Calu3 (cell line): ENCODE results near the gene MBD5. TPM values are rescaled to one million over a fixed set of nuclear protein-coding genes. Genes with fewer than 3 reads are reported as not detected.

ENCODE experiments used
- BruUV-seq: library from RNA; stranded (reverse); fragments of 400-500 nt; replicated peaks from 2 replicates; lab custom pipeline; 2021; lab: Mats Ljungman, UMichigan
- CTCF ChIA-PET: fragments of 300-600 bp; sonication (Branson Sonifier 250); formaldehyde crosslinking; loops from one replicate; lab custom pipeline; 2022; ENCODE audit warnings: antibody characterized with exemption; lab: Charles Lee
- DNase-seq: peaks from one replicate; pipeline ENCODE4 v3.0.0; 2022
- H3K27ac Mint-ChIP-seq: one replicate; pipeline ENCODE4 v1.8.0; 2022; ENCODE audit warnings: mixed read lengths; ENCODE audit not compliant: unreplicated experiment
- H3K27me3 Mint-ChIP-seq: one replicate; pipeline ENCODE4 v1.8.0; 2022; ENCODE audit warnings: mixed read lengths; ENCODE audit not compliant: unreplicated experiment
- H3K36me3 Mint-ChIP-seq: one replicate; pipeline ENCODE4 v1.8.0; 2022; ENCODE audit warnings: mild to moderate bottlenecking, moderate library complexity, mixed read lengths; ENCODE audit not compliant: insufficient read depth, unreplicated experiment
- H3K4me1 Mint-ChIP-seq: one replicate; pipeline ENCODE4 v1.8.0; 2022; ENCODE audit warnings: mild to moderate bottlenecking, low read depth, mixed read lengths; ENCODE audit not compliant: unreplicated experiment
- H3K4me3 Mint-ChIP-seq: one replicate; pipeline ENCODE4 v1.8.0; 2022; ENCODE audit warnings: mild to moderate bottlenecking, low read depth, moderate library complexity, mixed read lengths; ENCODE audit not compliant: unreplicated experiment
- H3K9me3 Mint-ChIP-seq: one replicate; pipeline ENCODE4 v1.8.0; 2022; ENCODE audit warnings: low read depth, mixed read lengths; ENCODE audit not compliant: unreplicated experiment
- intact Hi-C: fragments of 100-400 bp; cut with micrococcal nuclease; formaldehyde crosslinking; loops from one replicate; pipeline ENCODE4 v1.10.0; 2022; ENCODE audit not compliant: unreplicated experiment
- total RNA-seq: library from RNA; stranded (reverse); gene quantifications from 2 replicates; pipeline ENCODE4 v1.2.3, GENCODE V29; 2022
- TF ChIP-seq, protein P1 (sequence below): fragments of 200-600 bp; IDR thresholded peaks from one replicate; pipeline ENCODE4 v1.8.0; 2022; ENCODE audit warnings: antibody characterized with exemption; ENCODE audit not compliant: unreplicated experiment

MBD5 gene
- total RNA-seq, 1 experiment from 2014 or later: 36.4 TPM

DNA sequence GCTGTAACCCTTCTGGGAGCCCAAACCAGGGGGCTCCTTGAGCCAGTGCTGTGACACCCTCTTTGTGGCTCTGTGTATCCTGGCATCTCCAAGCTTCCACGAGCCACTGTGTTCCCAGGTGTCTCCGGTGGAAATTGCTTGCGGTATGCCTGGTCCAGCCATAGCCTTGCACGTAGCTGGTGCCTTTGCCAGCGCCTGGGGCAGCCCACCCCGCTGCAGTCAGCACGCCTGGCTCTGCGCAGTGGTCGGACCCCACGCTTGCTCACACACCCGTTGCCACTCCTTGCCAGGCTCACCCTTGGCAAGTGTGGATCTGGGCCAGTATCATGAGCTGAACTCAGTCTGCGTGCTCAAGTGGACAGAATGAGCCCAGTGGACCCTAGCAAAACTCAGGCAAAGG is 152.3 kb downstream of the MBD5 start:
- no peak overlapping the region for H3K4me3 Mint-ChIP-seq
- BruUV-seq: no TSS peak
- no peaks in the 10 kb centered on the region for H3K9me3 Mint-ChIP-seq
- no peak for DNase-seq
- TF ChIP-seq, protein P1, sequence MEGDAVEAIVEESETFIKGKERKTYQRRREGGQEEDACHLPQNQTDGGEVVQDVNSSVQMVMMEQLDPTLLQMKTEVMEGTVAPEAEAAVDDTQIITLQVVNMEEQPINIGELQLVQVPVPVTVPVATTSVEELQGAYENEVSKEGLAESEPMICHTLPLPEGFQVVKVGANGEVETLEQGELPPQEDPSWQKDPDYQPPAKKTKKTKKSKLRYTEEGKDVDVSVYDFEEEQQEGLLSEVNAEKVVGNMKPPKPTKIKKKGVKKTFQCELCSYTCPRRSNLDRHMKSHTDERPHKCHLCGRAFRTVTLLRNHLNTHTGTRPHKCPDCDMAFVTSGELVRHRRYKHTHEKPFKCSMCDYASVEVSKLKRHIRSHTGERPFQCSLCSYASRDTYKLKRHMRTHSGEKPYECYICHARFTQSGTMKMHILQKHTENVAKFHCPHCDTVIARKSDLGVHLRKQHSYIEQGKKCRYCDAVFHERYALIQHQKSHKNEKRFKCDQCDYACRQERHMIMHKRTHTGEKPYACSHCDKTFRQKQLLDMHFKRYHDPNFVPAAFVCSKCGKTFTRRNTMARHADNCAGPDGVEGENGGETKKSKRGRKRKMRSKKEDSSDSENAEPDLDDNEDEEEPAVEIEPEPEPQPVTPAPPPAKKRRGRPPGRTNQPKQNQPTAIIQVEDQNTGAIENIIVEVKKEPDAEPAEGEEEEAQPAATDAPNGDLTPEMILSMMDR: no peak
- H3K36me3 Mint-ChIP-seq: no peaks in the 10 kb centered on the region
- intact Hi-C loops: no loop called here
- H3K27me3 Mint-ChIP-seq: no peaks in the 10 kb centered on the region
- CTCF ChIA-PET: no interaction called here
- no peaks in the 10 kb centered on the region for H3K4me1 Mint-ChIP-seq
- H3K27ac Mint-ChIP-seq: no peak overlapping the region

DNA sequence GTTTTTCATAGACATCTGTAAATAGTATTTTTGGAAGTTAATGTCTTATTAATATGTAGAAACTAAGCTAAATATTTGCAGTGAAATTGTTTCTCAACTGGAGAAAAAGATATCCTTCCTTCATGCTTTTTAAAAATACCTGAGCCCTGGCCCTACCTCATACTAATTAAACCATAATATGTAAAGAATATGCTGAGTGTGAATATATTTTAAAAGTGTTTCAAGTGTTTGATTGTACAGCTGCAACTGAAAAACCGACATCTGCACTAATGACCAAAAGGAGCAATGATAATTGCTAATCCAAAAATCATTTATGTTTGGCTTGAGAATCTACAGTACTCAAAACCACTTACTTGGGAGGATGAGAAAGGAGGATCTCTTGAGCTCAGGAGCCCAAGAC is 156.7 kb downstream of the MBD5 start:
- intact Hi-C loops: no loop called here
- Mint-ChIP-seq H3K4me1 (no peaks in the 10 kb centered on the region), H3K4me3 (no peak overlapping the region), H3K9me3 (no peaks in the 10 kb centered on the region), H3K27ac (no peak overlapping the region), H3K36me3 (no peaks in the 10 kb centered on the region), H3K27me3 (no peaks in the 10 kb centered on the region)
- TF ChIP-seq, protein P1: no peak
- no peak for DNase-seq
- CTCF ChIA-PET: interaction anchor here (1.4 kb wide), 1 partner anchor 47 kb away, joined by 5 read pairs; no protein-coding TSS in a partner anchor
- no TSS peak for BruUV-seq

DNA sequence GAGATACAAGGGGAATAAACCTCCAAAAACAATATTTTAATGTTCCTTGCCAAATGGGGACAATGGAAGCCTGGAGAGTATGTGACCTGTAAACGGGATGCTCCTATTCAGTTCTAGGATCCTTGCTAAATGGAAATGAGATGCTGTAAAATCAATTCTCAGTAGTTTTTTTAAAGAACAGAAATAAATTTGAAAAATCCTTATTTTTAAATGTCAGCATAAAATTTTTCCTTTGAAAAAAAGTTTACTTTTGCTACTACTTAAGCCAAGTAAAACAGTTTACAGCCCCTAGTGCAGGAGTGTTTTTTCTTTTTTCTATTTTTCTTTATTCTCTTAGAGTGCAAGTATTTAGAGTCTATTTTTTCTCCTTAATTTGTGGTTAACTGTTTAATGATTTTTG is 158.8 kb downstream of the MBD5 start:
- Mint-ChIP-seq H3K36me3 (no peaks in the 10 kb centered on the region), H3K4me3 (no peak overlapping the region), H3K9me3 (no peaks in the 10 kb centered on the region), H3K27ac (no peak overlapping the region), H3K4me1 (no peaks in the 10 kb centered on the region), H3K27me3 (no peaks in the 10 kb centered on the region)
- BruUV-seq: no TSS peak
- TF ChIP-seq, protein P1: no peak
- CTCF ChIA-PET: no interaction called here
- DNase-seq: no peak
- intact Hi-C loops: no loop called here

DNA sequence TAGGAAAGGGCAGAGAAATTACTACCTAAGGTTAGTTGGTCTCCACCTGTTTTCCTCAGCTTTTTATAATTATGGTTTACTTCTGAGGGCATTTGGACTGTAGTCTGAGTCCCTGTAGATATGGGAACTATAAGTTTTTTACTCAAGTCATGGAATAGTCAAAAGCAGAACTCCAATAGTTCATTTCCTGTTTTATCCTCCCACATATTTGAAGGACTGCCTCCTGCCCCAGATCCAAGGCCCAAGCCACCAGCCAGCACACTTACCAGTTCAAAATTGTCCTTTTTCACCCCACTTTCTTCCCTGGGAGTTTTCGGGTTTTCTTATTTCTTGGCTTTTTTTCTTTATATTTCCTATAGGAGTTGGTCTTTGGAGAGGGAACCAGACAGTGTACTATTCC is 164.1 kb downstream of the MBD5 start:
- no peak for DNase-seq

More for the DNA sequence above, 164.1 kb downstream of the MBD5 start:
- intact Hi-C loops: no loop called here
- Mint-ChIP-seq H3K27me3 (no peaks in the 10 kb centered on the region), H3K4me1 (no peaks in the 10 kb centered on the region), H3K4me3 (no peak overlapping the region), H3K27ac (no peak overlapping the region), H3K36me3 (no peaks in the 10 kb centered on the region), H3K9me3 (no peaks in the 10 kb centered on the region)
- TF ChIP-seq, protein P1: no peak
- BruUV-seq: no TSS peak
- CTCF ChIA-PET: no interaction called here
